ENCODE measurements around the gene NEK6. TPM values are rescaled to one million over a fixed set of nuclear protein-coding genes. Genes with fewer than 3 reads are reported as not detected.

Gene NEK6
- total and polyA plus RNA-seq, 10 donors: 11.2 to 71.3 (median 41.1) TPM

DNA sequence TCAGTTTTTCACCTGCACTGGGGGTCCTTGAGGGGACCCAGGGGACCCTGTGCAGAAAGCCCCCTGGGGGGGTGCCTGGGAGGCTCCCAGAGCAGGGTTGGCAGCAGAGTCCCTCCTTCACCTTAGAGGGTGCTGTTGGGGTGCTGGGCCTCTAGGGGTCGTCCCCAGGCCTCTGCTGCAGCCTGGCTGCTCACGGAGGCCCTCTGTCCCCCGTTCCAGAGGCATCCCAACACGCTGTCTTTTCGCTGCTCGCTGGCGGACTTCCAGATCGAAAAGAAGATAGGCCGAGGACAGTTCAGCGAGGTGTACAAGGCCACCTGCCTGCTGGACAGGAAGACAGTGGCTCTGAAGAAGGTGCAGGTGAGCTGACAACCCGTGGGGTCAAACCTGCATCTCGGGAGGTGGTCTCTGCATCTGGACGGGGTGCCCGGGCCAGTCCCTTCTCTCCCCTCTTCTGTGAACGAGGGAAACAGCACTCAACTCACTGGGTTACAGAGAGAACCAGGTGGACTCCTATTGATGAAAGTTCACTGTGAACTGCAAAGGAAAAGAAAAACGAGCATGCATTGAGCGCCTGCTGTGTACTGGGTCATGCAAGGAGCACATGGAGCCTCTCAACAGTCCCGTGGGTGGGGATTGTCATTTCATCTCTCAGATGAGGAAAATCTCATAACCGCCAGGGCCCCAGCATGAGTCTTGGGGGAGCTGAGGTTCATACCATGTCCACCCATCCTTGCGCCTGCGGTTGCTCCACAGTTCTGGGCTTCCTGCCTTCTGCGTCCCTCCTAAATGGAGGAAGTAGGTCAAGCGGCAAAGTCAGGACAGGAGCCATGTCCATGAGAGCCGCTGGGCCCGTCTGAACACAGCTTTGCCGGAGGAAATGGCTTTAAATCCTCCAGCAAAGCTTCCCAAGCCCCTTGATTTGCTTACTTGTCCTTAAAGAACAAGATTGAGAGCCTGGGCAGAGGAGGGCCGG is 54.8 kb downstream of the NEK6 start:
- peaks cover 0 to 23% (median 2%) of the 10 kb centered on the region in 6 donors for H3K4me1 ChIP-seq
- no peak overlapping the region for H3K27ac ChIP-seq
- no peaks in the 10 kb centered on the region for H3K27me3 ChIP-seq (replicated peaks in 1 of 7)
- H3K36me3 ChIP-seq: peaks cover 0 to 97% (median 60%) of the 10 kb centered on the region in 6 donors
- intact Hi-C loops (cut with DNase I; ENCODE audit: low total_unique reads): no loop called here
- DNase-seq: no peak
- H3K4me3 ChIP-seq: no peak overlapping the region
- H3K9me3 ChIP-seq: no peaks in the 10 kb centered on the region
- no peak for TF ChIP-seq POLR2AphosphoS5 (IDR thresholded peaks at IDR 0.05)
- TF ChIP-seq, protein P1, sequence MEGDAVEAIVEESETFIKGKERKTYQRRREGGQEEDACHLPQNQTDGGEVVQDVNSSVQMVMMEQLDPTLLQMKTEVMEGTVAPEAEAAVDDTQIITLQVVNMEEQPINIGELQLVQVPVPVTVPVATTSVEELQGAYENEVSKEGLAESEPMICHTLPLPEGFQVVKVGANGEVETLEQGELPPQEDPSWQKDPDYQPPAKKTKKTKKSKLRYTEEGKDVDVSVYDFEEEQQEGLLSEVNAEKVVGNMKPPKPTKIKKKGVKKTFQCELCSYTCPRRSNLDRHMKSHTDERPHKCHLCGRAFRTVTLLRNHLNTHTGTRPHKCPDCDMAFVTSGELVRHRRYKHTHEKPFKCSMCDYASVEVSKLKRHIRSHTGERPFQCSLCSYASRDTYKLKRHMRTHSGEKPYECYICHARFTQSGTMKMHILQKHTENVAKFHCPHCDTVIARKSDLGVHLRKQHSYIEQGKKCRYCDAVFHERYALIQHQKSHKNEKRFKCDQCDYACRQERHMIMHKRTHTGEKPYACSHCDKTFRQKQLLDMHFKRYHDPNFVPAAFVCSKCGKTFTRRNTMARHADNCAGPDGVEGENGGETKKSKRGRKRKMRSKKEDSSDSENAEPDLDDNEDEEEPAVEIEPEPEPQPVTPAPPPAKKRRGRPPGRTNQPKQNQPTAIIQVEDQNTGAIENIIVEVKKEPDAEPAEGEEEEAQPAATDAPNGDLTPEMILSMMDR (IDR thresholded peaks at IDR 0.05 in 8 of 11, conservative IDR thresholded peaks at IDR 0.05 in 3 of 11): no peak
- TF ChIP-seq POLR2A (IDR thresholded peaks at IDR 0.05): no peak
- 78 to 88% (median 84%) methylated on average over 22 to 27 of the region's 27 CpGs for WGBS, 5 donors

DNA sequence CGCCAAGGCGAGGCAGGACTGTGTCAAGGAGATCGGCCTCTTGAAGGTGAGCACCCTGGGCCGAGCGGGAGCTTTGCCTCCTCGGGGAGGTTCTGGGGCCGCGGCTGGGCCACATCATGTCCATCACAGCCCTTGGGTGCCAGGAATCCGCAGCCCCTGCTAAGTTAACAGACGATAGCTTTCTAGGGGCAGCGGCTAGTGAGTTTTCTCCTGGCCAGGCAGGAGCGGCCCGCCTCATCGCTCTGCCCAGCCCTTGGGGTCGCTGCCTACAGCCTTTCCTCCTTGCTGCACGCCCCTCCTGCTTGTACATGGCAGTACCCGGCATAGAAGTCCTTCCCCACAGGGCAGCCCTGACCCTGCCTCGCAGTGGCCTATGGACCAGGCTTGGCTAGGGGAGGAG is 56.2 kb downstream of the NEK6 start:
- Histone ChIP-seq H3K36me3 (peaks cover 0 to 99% (median 54%) of the 10 kb centered on the region in 6 donors), H3K4me1 (peaks cover 0 to 23% (median 2%) of the 10 kb centered on the region in 6 donors), H3K9me3 (no peaks in the 10 kb centered on the region), H3K27ac (no peak overlapping the region), H3K27me3 (replicated peaks in 1 of 7) (no peaks in the 10 kb centered on the region), H3K4me3 (no peak overlapping the region)
- intact Hi-C loops (cut with DNase I; ENCODE audit: low total_unique reads): no loop called here
- WGBS, 5 donors: 90 to 95% (median 94%) methylated on average over 12 to 18 of the region's 18 CpGs
- TF ChIP-seq POLR2A (IDR thresholded peaks at IDR 0.05) (no peak), POLR2AphosphoS5 (IDR thresholded peaks at IDR 0.05) (no peak)
- TF ChIP-seq, protein P1 (IDR thresholded peaks at IDR 0.05 in 8 of 11, conservative IDR thresholded peaks at IDR 0.05 in 3 of 11): no peak
- DNase-seq: no peak

DNA sequence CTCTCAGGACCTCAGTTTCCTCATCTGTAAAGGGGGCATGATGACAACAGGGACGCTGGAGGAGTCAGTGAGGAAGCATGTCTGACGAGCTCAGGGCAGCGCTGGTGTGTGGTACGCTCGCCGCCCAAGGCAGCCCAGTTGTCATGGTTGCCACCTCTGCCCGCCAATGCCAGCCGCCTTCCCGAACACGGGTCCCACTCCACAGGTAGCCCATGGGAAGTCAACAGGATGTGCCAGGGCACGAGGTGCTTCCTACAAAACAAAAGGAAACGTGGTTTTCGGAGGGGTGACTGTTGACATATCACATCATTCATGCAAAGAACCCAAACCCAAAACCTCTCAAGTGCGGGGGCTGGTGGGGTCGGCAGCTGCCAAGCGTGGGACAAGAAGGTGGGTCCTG is 58.1 kb downstream of the NEK6 start:
- no peak for DNase-seq
- Histone ChIP-seq H3K27ac (no peak overlapping the region), H3K27me3 (replicated peaks in 1 of 7) (no peaks in the 10 kb centered on the region), H3K9me3 (no peaks in the 10 kb centered on the region), H3K4me3 (no peak overlapping the region), H3K36me3 (peaks cover 0 to 80% (median 48%) of the 10 kb centered on the region in 6 donors), H3K4me1 (peaks cover 0 to 32% (median 10%) of the 10 kb centered on the region in 6 donors)
- WGBS, 5 donors: 61 to 71% (median 66%) methylated on average over 10 to 16 of the region's 16 CpGs
- intact Hi-C loops (cut with DNase I; ENCODE audit: low total_unique reads): loop anchor here (5.0 kb wide), 1 partner anchor 189 kb away; no protein-coding TSS in a partner anchor
- TF ChIP-seq, protein P1 (IDR thresholded peaks at IDR 0.05 in 8 of 11, conservative IDR thresholded peaks at IDR 0.05 in 3 of 11): no peak
- TF ChIP-seq POLR2AphosphoS5 (IDR thresholded peaks at IDR 0.05) (no peak), POLR2A (IDR thresholded peaks at IDR 0.05) (no peak)

Data from spleen (tissue), 11 donors.